Breast epithelium (tissue), 4 donors: Measurements from ENCODE around the gene CLASP1. TPM values are rescaled to one million over a fixed set of nuclear protein-coding genes. Genes with fewer than 3 reads are reported as not detected.
"Not testable (repeated sequence)": the region's sequence is repeated elsewhere in the genome, so short reads cannot be mapped to it uniquely, and the experiment has no call there.

Source experiments
- DNase-seq, 2 donors: peaks; one replicate each; pipeline ENCODE4 v3.0.0-alpha.2; 2019; ENCODE audit warnings: low spot score in 2 of 2
- H3K27ac ChIP-seq, 2 donors: fragments of 200-600 bp; sonication (generic) in 1 of 2; one replicate each; pipeline ENCODE4 v1.5.1; 2016 to 2019; ENCODE audit warnings: mild to moderate bottlenecking in 1 of 2
- H3K27me3 ChIP-seq, 2 donors: fragments of 200-600 bp; sonication (generic) in 1 of 2; one replicate each; pipeline versions ENCODE4 v1.5.1 to v1.6.0; 2017 to 2019; ENCODE audit warnings: control low read depth in 1 of 2, mild to moderate bottlenecking in 1 of 2
- H3K36me3 ChIP-seq: fragments of 200-600 bp; one replicate; pipeline ENCODE4 v1.5.1; 2019
- H3K4me1 ChIP-seq, 2 donors: fragments of 200-600 bp; sonication (generic); one replicate each; pipeline ENCODE4 v1.5.1; 2016 to 2019; ENCODE audit warnings: control low read depth in 1 of 2
- H3K4me3 ChIP-seq, 3 donors: fragments of 200-600 bp; sonication (generic); 1 replicate in 2 of 3; 2 replicates in 1 of 3; pipeline ENCODE4 v1.5.1; 2016 to 2019; ENCODE audit warnings: mild to moderate bottlenecking in 3 of 3, moderate library complexity in 2 of 3
- H3K9me3 ChIP-seq, 2 donors: fragments of 200-600 bp; sonication (generic) in 1 of 2; one replicate each; pipeline ENCODE4 v1.5.1; 2016 to 2019; ENCODE audit warnings: control low read depth in 1 of 2
- CTCF ChIP-seq, 3 donors: fragments of 450-650 bp; IDR thresholded peaks; one replicate each; pipeline ENCODE4 v1.5.1; 2016 to 2017; ENCODE audit warnings: antibody characterized with exemption in 3 of 3, mild to moderate bottlenecking in 3 of 3, moderate library complexity in 3 of 3
- POLR2A ChIP-seq: fragments of 450-650 bp; IDR thresholded peaks from one replicate; pipeline ENCODE4 v1.6.1; 2016; ENCODE audit warnings: antibody characterized with exemption, mild to moderate bottlenecking, moderate library complexity
- POLR2AphosphoS5 ChIP-seq, 3 donors: sonication (generic); formaldehyde crosslinking; IDR thresholded peaks; one replicate each; pipeline ENCODE4 v1.6.1; 2017; ENCODE audit warnings: antibody characterized with exemption in 3 of 3
- intact Hi-C: fragments of 100-400 bp; cut with DNase I; formaldehyde crosslinking; loops from one replicate; pipeline ENCODE4 v1.15.1; 2023; ENCODE audit warnings: low total_unique reads
- total RNA-seq, 3 donors: library from RNA; depleted of rRNA; stranded (reverse); fragments of >200 nt; gene quantifications; one replicate each; pipeline ENCODE4 v1.1.0, GENCODE V29; 2016

Gene CLASP1
- total RNA-seq, 3 donors from 2014 or later: 80.3 to 106 (median 98.7) TPM

GRCh38 chr2:121451398-121451797 is 197.9 kb downstream of the CLASP1 start:
- intact Hi-C loops: no loop called here
- Histone ChIP-seq H3K9me3 (no peaks in the 10 kb centered on the region), H3K27me3 (no peaks in the 10 kb centered on the region), H3K27ac (no peak overlapping the region), H3K36me3 (peaks cover 8% of the 10 kb centered on the region), H3K4me1 (no peaks in the 10 kb centered on the region), H3K4me3 (no peak overlapping the region)
- DNase-seq: no peak
- no peak for TF ChIP-seq POLR2A
- no peak for TF ChIP-seq CTCF (IDR thresholded peaks at IDR 0.05)
- no peak for TF ChIP-seq POLR2AphosphoS5 (IDR thresholded peaks at IDR 0.05)

- intact Hi-C loops: no loop called here
- no peaks in the 10 kb centered on the region for H3K4me1 ChIP-seq
- DNase-seq: no peak
- no peaks in the 10 kb centered on the region for H3K27me3 ChIP-seq
- no peaks in the 10 kb centered on the region for H3K9me3 ChIP-seq
- no peak overlapping the region for H3K4me3 ChIP-seq
- TF ChIP-seq POLR2A (no peak), POLR2AphosphoS5 (IDR thresholded peaks at IDR 0.05) (no peak), CTCF (IDR thresholded peaks at IDR 0.05) (no peak)
- peaks cover 9% of the 10 kb centered on the region for H3K36me3 ChIP-seq
- H3K27ac ChIP-seq: no peak overlapping the region
Observed at GRCh38 chr2:121450301-121450700, 199.0 kb downstream of the CLASP1 start.

GRCh38 chr2:121446647-121447241 is 202.5 kb downstream of the CLASP1 start:
- no peak overlapping the region for H3K4me3 ChIP-seq
- DNase-seq: no peak
- H3K27me3 ChIP-seq: no peaks in the 10 kb centered on the region
- intact Hi-C loops: no loop called here
- no peak for TF ChIP-seq CTCF (IDR thresholded peaks at IDR 0.05)
- no peak for TF ChIP-seq POLR2AphosphoS5 (IDR thresholded peaks at IDR 0.05)
- no peak for TF ChIP-seq POLR2A
- no peaks in the 10 kb centered on the region for H3K9me3 ChIP-seq
- no peak overlapping the region for H3K27ac ChIP-seq
- H3K4me1 ChIP-seq: no peaks in the 10 kb centered on the region
- peaks cover 9% of the 10 kb centered on the region for H3K36me3 ChIP-seq

GRCh38 chr2:121442889-121443288 is 206.4 kb downstream of the CLASP1 start:
- DNase-seq: no peak
- Histone ChIP-seq H3K27ac (no peak overlapping the region), H3K36me3 (peaks cover 9% of the 10 kb centered on the region), H3K27me3 (no peaks in the 10 kb centered on the region), H3K4me3 (no peak overlapping the region), H3K9me3 (no peaks in the 10 kb centered on the region), H3K4me1 (no peaks in the 10 kb centered on the region)
- no peak for TF ChIP-seq POLR2AphosphoS5 (IDR thresholded peaks at IDR 0.05)
- TF ChIP-seq POLR2A: no peak
- TF ChIP-seq CTCF (IDR thresholded peaks at IDR 0.05): no peak
- intact Hi-C loops: no loop called here

DNA sequence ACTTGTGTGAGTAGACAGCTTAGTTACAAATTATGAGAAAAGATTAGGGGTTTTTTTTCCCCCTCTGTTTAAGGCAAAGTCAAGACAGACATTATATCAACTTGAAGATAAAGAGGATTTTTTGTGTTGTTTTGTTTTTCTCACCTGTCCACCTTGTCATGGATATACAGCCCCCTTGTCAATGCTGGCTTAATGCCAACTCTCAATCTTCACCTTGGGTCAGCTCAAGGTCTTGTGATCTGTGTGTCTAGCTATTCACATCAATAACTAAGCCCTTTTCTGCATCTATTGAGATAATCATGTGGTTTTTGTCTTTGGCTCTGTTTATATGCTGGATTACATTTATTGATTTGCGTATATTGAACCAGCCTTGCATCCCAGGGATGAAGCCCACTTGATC is 211.0 kb downstream of the CLASP1 start:
- DNase-seq, H3K4me3 ChIP-seq, intact Hi-C loops, H3K9me3 ChIP-seq, H3K36me3 ChIP-seq, H3K27me3 ChIP-seq, H3K27ac ChIP-seq, H3K4me1 ChIP-seq: not testable (repeated sequence)

DNA sequence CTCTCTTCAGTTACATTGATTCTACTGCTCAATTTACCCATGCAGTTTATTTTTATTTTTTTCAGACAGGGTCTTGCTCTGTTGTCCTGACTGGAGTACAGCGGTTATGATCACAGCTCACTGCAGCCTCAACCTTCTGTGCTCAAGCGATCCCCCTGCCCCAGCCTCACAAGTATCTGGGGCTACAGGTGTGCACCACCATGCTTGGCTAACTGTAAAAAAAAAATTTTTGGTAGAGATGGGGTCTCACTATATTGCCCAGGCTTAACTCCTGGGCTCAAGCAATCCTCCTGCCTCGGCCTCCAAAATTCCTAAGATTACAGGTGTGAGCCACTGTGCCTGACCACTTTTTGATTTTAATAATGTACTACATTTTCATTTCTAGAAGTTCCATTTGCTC is 212.3 kb downstream of the CLASP1 start:
- TF ChIP-seq POLR2A: no peak
- no peak for TF ChIP-seq POLR2AphosphoS5 (IDR thresholded peaks at IDR 0.05)
- no peak for TF ChIP-seq CTCF (IDR thresholded peaks at IDR 0.05)
- no peak overlapping the region for H3K27ac ChIP-seq
- H3K27me3 ChIP-seq: no peaks in the 10 kb centered on the region
- intact Hi-C loops: no loop called here
- no peaks in the 10 kb centered on the region for H3K9me3 ChIP-seq
- no peaks in the 10 kb centered on the region for H3K36me3 ChIP-seq
- no peak for DNase-seq
- no peak overlapping the region for H3K4me3 ChIP-seq
- no peaks in the 10 kb centered on the region for H3K4me1 ChIP-seq
